ENCODE measurements around the gene ESR1. TPM values are rescaled to one million over a fixed set of nuclear protein-coding genes. Genes with fewer than 3 reads are reported as not detected.

ESR1 gene
- total RNA-seq, 2 experiments from 2014 or later, result 0.45 to 1.1 TPM

DNA sequence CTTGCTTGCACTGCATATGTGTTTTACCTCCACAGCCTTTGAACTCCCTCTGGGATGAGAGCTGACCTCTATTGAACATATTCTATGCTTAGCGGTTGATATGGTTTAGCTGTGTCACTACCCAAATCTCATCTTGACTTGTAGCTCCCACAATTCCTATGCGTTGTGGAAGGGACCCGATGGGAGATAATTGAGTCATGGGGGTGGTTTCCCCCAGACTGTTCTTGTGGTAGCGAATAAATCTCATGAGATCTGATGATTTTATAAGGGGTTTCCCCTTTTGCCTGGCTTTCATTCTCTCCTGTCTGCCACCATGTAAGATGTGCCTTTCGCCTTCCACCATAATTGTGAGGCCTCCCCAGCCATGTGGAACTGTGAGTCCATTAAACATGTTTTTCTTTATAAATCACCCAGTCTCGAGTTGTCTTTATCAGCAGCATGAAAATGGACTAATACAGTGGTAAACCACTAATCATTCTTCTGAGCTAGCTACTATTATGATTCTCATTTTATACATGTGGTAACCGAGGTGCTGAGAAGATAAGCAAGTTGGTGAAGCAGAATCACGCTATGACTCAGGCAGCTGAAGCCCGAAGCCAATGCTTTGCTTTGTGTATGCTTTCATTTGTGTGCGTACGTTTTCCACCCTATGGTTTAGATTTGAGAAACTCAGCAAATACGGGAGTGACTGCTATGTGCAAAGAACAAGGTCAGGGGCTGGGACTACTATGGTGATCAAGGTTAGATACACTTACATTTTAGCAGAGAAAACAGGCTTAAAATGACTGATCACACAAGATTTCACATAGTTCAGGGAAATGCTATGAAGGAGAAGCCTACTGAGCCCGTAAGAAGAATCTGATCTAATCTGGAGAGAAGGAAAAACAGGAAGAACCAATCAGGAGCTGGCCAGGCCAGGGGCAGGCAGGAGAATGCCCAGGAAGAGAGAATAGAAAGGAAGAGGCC is 363.5 kb downstream of the ESR1 start:
- DNase-seq, result peak; percentile 42
- peak overlapping the region; percentile 80 for H3K27ac Mint-ChIP-seq
- H3K27me3 Mint-ChIP-seq, result no peaks in the 10 kb centered on the region
- peak overlapping the region; percentile 22 for H3K4me3 Mint-ChIP-seq
- peaks cover 27% of the 10 kb centered on the region for H3K4me1 Mint-ChIP-seq
- peaks cover 54% of the 10 kb centered on the region for H3K36me3 Mint-ChIP-seq
- H3K9me3 Mint-ChIP-seq, result peaks cover 14% of the 10 kb centered on the region

DNA sequence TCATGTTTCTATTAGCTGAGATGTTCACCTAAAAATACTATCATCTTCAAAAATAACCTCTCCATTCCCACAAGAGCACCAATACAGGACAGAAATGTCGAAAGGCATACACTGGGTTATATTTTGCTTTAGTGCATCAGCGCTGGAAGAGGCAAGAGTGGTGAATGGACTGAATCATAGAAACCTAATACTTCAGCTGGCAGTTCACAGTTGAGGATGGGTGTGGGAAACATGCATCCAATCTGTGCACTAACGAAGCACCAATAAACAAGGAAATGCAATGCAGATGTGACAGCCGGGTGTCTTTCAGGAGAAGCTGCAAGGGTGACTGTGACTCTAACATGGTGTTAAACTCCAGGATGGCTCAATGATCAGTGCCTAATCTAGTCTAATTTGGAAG is 365.8 kb downstream of the ESR1 start:
- Mint-ChIP-seq H3K4me1 (peaks cover 25% of the 10 kb centered on the region), H3K36me3 (peaks cover 53% of the 10 kb centered on the region), H3K9me3 (peaks cover 14% of the 10 kb centered on the region), H3K4me3 (no peak overlapping the region), H3K27ac (no peak overlapping the region), H3K27me3 (no peaks in the 10 kb centered on the region)
- no peak for DNase-seq

DNA sequence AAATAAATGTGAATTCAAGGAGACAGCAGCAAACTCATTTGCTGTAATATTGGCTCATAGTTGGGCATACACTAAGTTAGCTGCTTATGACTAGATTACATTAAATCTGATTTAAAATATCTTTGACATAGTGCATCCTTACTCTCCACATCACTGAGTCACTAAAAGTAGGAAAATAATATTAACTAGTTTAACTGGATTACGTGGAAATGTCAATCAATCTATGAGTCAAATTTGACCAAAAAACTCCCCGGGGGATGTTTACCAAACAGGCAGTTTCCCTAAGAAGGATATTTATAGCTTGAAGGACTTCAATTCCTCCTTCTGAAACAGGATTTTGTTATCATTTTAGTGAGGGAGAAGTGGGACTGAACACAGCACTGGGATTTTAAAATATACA is 366.5 kb downstream of the ESR1 start:
- Mint-ChIP-seq H3K27ac (no peak overlapping the region), H3K4me1 (peaks cover 23% of the 10 kb centered on the region), H3K9me3 (peaks cover 14% of the 10 kb centered on the region), H3K4me3 (no peak overlapping the region), H3K27me3 (no peaks in the 10 kb centered on the region), H3K36me3 (peaks cover 50% of the 10 kb centered on the region)
- DNase-seq, result no peak

DNA sequence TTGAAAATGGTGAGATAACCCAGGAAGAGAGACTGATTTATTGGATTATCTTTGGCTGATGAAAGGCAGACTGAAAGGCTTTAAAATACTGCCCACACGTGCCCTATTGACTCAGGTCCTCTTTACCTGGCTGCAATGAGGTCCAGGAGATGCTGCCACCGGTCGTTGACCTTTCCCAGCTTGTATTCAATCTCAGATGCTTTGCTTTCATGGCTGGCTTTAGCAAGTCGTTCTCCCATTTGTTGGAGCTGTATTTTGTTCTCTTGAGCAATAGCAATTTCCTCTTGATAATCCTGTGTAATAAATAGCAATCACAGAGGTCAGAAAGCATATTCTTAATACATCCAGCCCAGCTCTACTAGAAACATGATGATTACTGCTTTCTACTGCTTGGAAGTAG is 368.8 kb downstream of the ESR1 start:
- DNase-seq, result no peak
- no peaks in the 10 kb centered on the region for H3K27me3 Mint-ChIP-seq
- peaks cover 20% of the 10 kb centered on the region for H3K4me1 Mint-ChIP-seq
- H3K36me3 Mint-ChIP-seq, result peaks cover 43% of the 10 kb centered on the region
- H3K4me3 Mint-ChIP-seq, result no peak overlapping the region
- H3K27ac Mint-ChIP-seq, result no peak overlapping the region
- H3K9me3 Mint-ChIP-seq, result peaks cover 5% of the 10 kb centered on the region
